GM21576 (cell line): Measurements from ENCODE around the gene YIF1A.
"Not testable (repeated sequence)": the region's sequence is repeated elsewhere in the genome, so short reads cannot be mapped to it uniquely, and the experiment has no call there.

Source experiments
- ATAC-seq: cut with Tn5 transposase; IDR thresholded peaks from one replicate; pipeline ENCODE4 v1.9.1; 2021; ENCODE audit warnings: mild to moderate bottlenecking, moderate library complexity; ENCODE audit not compliant: unreplicated experiment

The YIF1A gene

GRCh38 chr11:66272596-66272995 is 16.3 kb downstream of the YIF1A start:
- no peak for ATAC-seq

GRCh38 chr11:66271816-66272215 is 17.1 kb downstream of the YIF1A start:
- no peak for ATAC-seq

GRCh38 chr11:66268952-66269905 is 19.7 kb downstream of the YIF1A start:
- no peak for ATAC-seq

- ATAC-seq = peak; percentile 70
Measured at GRCh38 chr11:66268244-66268951, 20.5 kb downstream of the YIF1A start, which contains the start of gene RAB1B. TSS of gene RAB1B (plus strand) at chr11:66268639. CDS start at chr11:66268680, 41 bp downstream.

GRCh38 chr11:66267379-66268243 is 21.3 kb downstream of the YIF1A start:
- ATAC-seq = peak; percentile 37

GRCh38 chr11:66267039-66267378 is 21.9 kb downstream of the YIF1A start:
- ATAC-seq = no peak

- no peak for ATAC-seq
Measured at GRCh38 chr11:66266378-66267038, 22.4 kb downstream of the YIF1A start.

- ATAC-seq = no peak
Measured at GRCh38 chr11:66265531-66266377, 23.2 kb downstream of the YIF1A start.

- ATAC-seq = no peak
Measured at GRCh38 chr11:66264914-66265313, 24.0 kb downstream of the YIF1A start.

- ATAC-seq = no peak
Measured at GRCh38 chr11:66264383-66264782, 24.6 kb downstream of the YIF1A start.

- no peak for ATAC-seq
Measured at GRCh38 chr11:66263785-66264184, 25.2 kb downstream of the YIF1A start.

- ATAC-seq = no peak
Measured at GRCh38 chr11:66263231-66263630, 25.7 kb downstream of the YIF1A start.

- no peak for ATAC-seq
Measured at GRCh38 chr11:66262696-66263095, 26.2 kb downstream of the YIF1A start.

- ATAC-seq = no peak
Measured at GRCh38 chr11:66262191-66262590, 26.8 kb downstream of the YIF1A start.

GRCh38 chr11:66261578-66261977 is 27.4 kb downstream of the YIF1A start:
- ATAC-seq = no peak

- no peak for ATAC-seq
Measured at GRCh38 chr11:66259956-66260355, 29.0 kb downstream of the YIF1A start.

GRCh38 chr11:66259225-66259624 is 29.7 kb downstream of the YIF1A start:
- no peak for ATAC-seq

GRCh38 chr11:66258473-66258893 is 30.5 kb downstream of the YIF1A start:
- ATAC-seq = no peak

GRCh38 chr11:66253081-66253480 is 35.9 kb downstream of the YIF1A start:
- not testable (repeated sequence) for ATAC-seq

- no peak for ATAC-seq
Measured at GRCh38 chr11:66251809-66252208, 37.1 kb downstream of the YIF1A start.
